GM23248 (cell line): ENCODE results near the gene AFF3. TPM values are rescaled to one million over a fixed set of nuclear protein-coding genes. Genes with fewer than 3 reads are reported as not detected.

ENCODE experiments used
- DNase-seq: peaks from one replicate; pipeline ENCODE4 v3.0.0-alpha.2; 2015
- H2AFZ ChIP-seq: fragments of 200-600 bp; sonication (generic); 2 replicates; pipeline ENCODE4 v1.6.1; 2016; ENCODE audit warnings: antibody characterized with exemption
- H3F3A ChIP-seq: fragments of 200-600 bp; sonication (generic); 2 replicates; pipeline ENCODE4 v1.6.1; 2016; ENCODE audit warnings: mild to moderate bottlenecking, antibody characterized with exemption, mixed run types; ENCODE audit not compliant: insufficient read depth
- H3K27ac ChIP-seq: fragments of 200-600 bp; sonication (generic); 2 replicates; pipeline ENCODE4 v1.5.1; 2016; ENCODE audit warnings: mild to moderate bottlenecking
- H3K27me3 ChIP-seq: fragments of 200-600 bp; sonication (generic); replicated peaks from 2 replicates; pipeline ENCODE4 v1.6.1; 2016; ENCODE audit warnings: mild to moderate bottlenecking; ENCODE audit not compliant: insufficient read depth
- H3K36me3 ChIP-seq: fragments of 200-600 bp; sonication (generic); 2 replicates; pipeline ENCODE4 v1.6.1; 2016; ENCODE audit warnings: low read depth, mild to moderate bottlenecking
- H3K4me1 ChIP-seq: fragments of 200-600 bp; sonication (generic); 2 replicates; pipeline ENCODE4 v1.6.1; 2016; ENCODE audit warnings: mild to moderate bottlenecking; ENCODE audit not compliant: insufficient read depth
- H3K4me2 ChIP-seq: fragments of 200-600 bp; sonication (generic); one replicate; pipeline ENCODE4 v1.6.1; 2016; ENCODE audit warnings: mild to moderate bottlenecking; ENCODE audit not compliant: unreplicated experiment
- H3K4me3 ChIP-seq: fragments of 200-600 bp; sonication (generic); 2 replicates; pipeline ENCODE4 v1.5.1; 2016; ENCODE audit warnings: mild to moderate bottlenecking
- H3K79me2 ChIP-seq: fragments of 200-600 bp; sonication (generic); 2 replicates; pipeline ENCODE4 v1.6.1; 2016; ENCODE audit warnings: mild to moderate bottlenecking; ENCODE audit not compliant: insufficient read depth
- H3K9ac ChIP-seq: fragments of 200-600 bp; sonication (generic); 2 replicates; pipeline ENCODE4 v1.6.1; 2016; ENCODE audit warnings: mild to moderate bottlenecking
- H3K9me2 ChIP-seq: fragments of 200-600 bp; sonication (generic); 2 replicates; pipeline ENCODE4 v1.6.1; 2016; ENCODE audit warnings: mixed run types, mild to moderate bottlenecking, moderate library complexity; ENCODE audit not compliant: insufficient read depth
- H3K9me3 ChIP-seq: fragments of 200-600 bp; sonication (generic); one replicate; pipeline ENCODE4 v1.6.1; 2017; ENCODE audit warnings: low read depth
- H4K20me1 ChIP-seq: fragments of 200-600 bp; sonication (generic); 2 replicates; pipeline ENCODE4 v1.6.0; 2016; ENCODE audit not compliant: insufficient read depth
- EZH2 ChIP-seq: fragments of 200-600 bp; sonication (generic); IDR thresholded peaks from 2 replicates; pipeline ENCODE4 v1.6.1; 2018; ENCODE audit warnings: antibody characterized with exemption, mild to moderate bottlenecking; ENCODE audit not compliant: insufficient read depth, poor library complexity, severe bottlenecking
- EZH2phosphoT487 ChIP-seq: fragments of 200-600 bp; sonication (generic); IDR thresholded peaks from 2 replicates; pipeline ENCODE4 v1.6.1; 2018; ENCODE audit warnings: antibody characterized with exemption, moderate library complexity, mild to moderate bottlenecking, low read depth; ENCODE audit not compliant: insufficient read depth
- WGBS, 2 experiments: methylation state at CpG; one replicate each; pipeline ENCODE4 v1.1.6; 2015 to 2017; ENCODE audit warnings: low lambda C conversion rate in 2 of 2, low coverage in 1 of 2; ENCODE audit errors: missing lambda C conversion rate in 2 of 2; 5-methylcytosine and 5-hydroxymethylcytosine counted together
- in situ Hi-C: fragments of 300-500 bp; cut with MboI; formaldehyde crosslinking; loops from 2 replicates; pipeline ENCODE4 v1.15.0; 2020
- polyA plus RNA-seq: library from polyadenylated mRNA; unstranded; fragments of >200 nt; fragmentation: Nextera tagmentation; extraction: Ambion mirVana; gene quantifications from 2 replicates; pipeline ENCODE4 v1.2.1, GENCODE V29; 2016
- total RNA-seq: library from RNA; depleted of rRNA; stranded (reverse); fragments of >200 nt; shearing (Covaris generic); gene quantifications from 2 replicates; pipeline ENCODE4 v1.2.3, GENCODE V29; 2014

The AFF3 gene
- total and polyA plus RNA-seq, 2 experiments from 2014 or later, result 0.56 to 0.86 TPM

- Histone ChIP-seq H3K4me2 (no peak overlapping the region), H3K27me3 (peaks cover 64% of the 10 kb centered on the region), H3K9me3 (no peaks in the 10 kb centered on the region), H3K9ac (no peak overlapping the region), H3K9me2 (no peaks in the 10 kb centered on the region), H2AFZ (no peak overlapping the region), H3K4me3 (no peak overlapping the region), H3K36me3 (no peaks in the 10 kb centered on the region), H4K20me1 (no peaks in the 10 kb centered on the region), H3K4me1 (0 out of 2 replicates have a peak, but pooled peaks cover 4% of the 10 kb centered on the region), H3K79me2 (no peaks in the 10 kb centered on the region), H3F3A (no peaks in the 10 kb centered on the region), H3K27ac (no peak overlapping the region)
- 69 to 70% methylated on average over 6 of the region's 6 CpGs for WGBS, 2 experiments
- no peak for DNase-seq
- in situ Hi-C loops, result no loop called here
- TF ChIP-seq EZH2 (no peak), EZH2phosphoT487 (no peak)
Measured at GRCh38 chr2:100107906-100108647, 34.3 kb downstream of the AFF3 start.

- WGBS, 2 experiments, result 87 to 88% methylated on average over 1 of the region's 1 CpG
- H3K4me2 ChIP-seq, result no peak overlapping the region
- no peaks in the 10 kb centered on the region for H3F3A ChIP-seq
- H3K27me3 ChIP-seq, result peaks cover 64% of the 10 kb centered on the region
- H3K79me2 ChIP-seq, result no peaks in the 10 kb centered on the region
- 0 out of 2 replicates have a peak, but pooled peaks cover 4% of the 10 kb centered on the region for H3K4me1 ChIP-seq
- H3K9me2 ChIP-seq, result no peaks in the 10 kb centered on the region
- H3K9me3 ChIP-seq, result no peaks in the 10 kb centered on the region
- no peak for DNase-seq
- in situ Hi-C loops, result no loop called here
- no peak overlapping the region for H3K9ac ChIP-seq
- H3K27ac ChIP-seq, result no peak overlapping the region
- H3K4me3 ChIP-seq, result no peak overlapping the region
- H4K20me1 ChIP-seq, result no peaks in the 10 kb centered on the region
- H3K36me3 ChIP-seq, result no peaks in the 10 kb centered on the region
- TF ChIP-seq EZH2 (no peak), EZH2phosphoT487 (no peak)
- H2AFZ ChIP-seq, result no peak overlapping the region
Measured at GRCh38 chr2:100107440-100107839, 35.0 kb downstream of the AFF3 start.

- H3K4me2 ChIP-seq, result no peak overlapping the region
- DNase-seq, result no peak
- peaks cover 56% of the 10 kb centered on the region for H3K27me3 ChIP-seq
Measured at GRCh38 chr2:100106460-100106859, 35.9 kb downstream of the AFF3 start.

DNA sequence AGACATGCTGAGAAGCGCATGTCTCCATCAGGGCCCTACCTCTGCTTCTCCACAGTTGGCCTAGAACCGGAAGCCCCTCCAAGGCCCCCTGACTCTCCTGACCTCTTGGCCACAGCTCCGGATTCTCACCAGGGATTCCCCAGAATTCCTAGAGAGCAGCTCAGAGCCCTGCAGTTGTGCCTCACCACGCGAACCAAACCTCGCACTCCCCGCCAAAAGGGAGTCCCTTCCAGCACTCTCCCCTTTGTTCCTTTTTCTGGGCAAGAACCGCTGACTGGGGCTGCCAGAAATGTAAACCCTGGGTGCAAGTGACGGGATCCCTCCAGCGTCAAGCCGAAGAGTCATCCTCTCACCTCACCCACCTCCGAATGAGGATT is 36.7 kb downstream of the AFF3 start:
- Histone ChIP-seq H3K27me3 (peaks cover 48% of the 10 kb centered on the region), H3K27ac (no peak overlapping the region), H3K9me2 (no peaks in the 10 kb centered on the region), H3K4me1 (0 out of 2 replicates have a peak, but pooled peaks cover 4% of the 10 kb centered on the region), H3F3A (no peaks in the 10 kb centered on the region), H3K4me2 (no peak overlapping the region), H3K4me3 (peak overlapping the region; percentile 63), H3K36me3 (no peaks in the 10 kb centered on the region), H2AFZ (peak overlapping the region; percentile 79; the same call in 1 of the 2 replicates), H4K20me1 (no peaks in the 10 kb centered on the region), H3K9me3 (no peaks in the 10 kb centered on the region), H3K79me2 (no peaks in the 10 kb centered on the region), H3K9ac (no peak overlapping the region)
- no peak for TF ChIP-seq EZH2phosphoT487
- TF ChIP-seq EZH2, result no peak
- no peak for DNase-seq
- 49 to 52% methylated on average over 12 of the region's 12 CpGs for WGBS, 2 experiments
- in situ Hi-C loops, result no loop called here

More at GRCh38 chr2:100106460-100106859, 35.9 kb downstream of the AFF3 start:
- H2AFZ ChIP-seq, result no peak overlapping the region
- no peak overlapping the region for H3K9ac ChIP-seq
- no peaks in the 10 kb centered on the region for H3F3A ChIP-seq
- H3K79me2 ChIP-seq, result no peaks in the 10 kb centered on the region
- H3K4me3 ChIP-seq, result no peak overlapping the region
- H3K9me2 ChIP-seq, result no peaks in the 10 kb centered on the region
- no peaks in the 10 kb centered on the region for H3K9me3 ChIP-seq
- 90 to 91% methylated on average over 9 of the region's 9 CpGs for WGBS, 2 experiments
- H3K36me3 ChIP-seq, result no peaks in the 10 kb centered on the region
- no peak for TF ChIP-seq EZH2phosphoT487
- no peaks in the 10 kb centered on the region for H4K20me1 ChIP-seq
- no peak overlapping the region for H3K27ac ChIP-seq
- in situ Hi-C loops, result no loop called here
- H3K4me1 ChIP-seq, result 0 out of 2 replicates have a peak, but pooled peaks cover 4% of the 10 kb centered on the region
